Measurements from ENCODE around the gene TEKT5.

DNA sequence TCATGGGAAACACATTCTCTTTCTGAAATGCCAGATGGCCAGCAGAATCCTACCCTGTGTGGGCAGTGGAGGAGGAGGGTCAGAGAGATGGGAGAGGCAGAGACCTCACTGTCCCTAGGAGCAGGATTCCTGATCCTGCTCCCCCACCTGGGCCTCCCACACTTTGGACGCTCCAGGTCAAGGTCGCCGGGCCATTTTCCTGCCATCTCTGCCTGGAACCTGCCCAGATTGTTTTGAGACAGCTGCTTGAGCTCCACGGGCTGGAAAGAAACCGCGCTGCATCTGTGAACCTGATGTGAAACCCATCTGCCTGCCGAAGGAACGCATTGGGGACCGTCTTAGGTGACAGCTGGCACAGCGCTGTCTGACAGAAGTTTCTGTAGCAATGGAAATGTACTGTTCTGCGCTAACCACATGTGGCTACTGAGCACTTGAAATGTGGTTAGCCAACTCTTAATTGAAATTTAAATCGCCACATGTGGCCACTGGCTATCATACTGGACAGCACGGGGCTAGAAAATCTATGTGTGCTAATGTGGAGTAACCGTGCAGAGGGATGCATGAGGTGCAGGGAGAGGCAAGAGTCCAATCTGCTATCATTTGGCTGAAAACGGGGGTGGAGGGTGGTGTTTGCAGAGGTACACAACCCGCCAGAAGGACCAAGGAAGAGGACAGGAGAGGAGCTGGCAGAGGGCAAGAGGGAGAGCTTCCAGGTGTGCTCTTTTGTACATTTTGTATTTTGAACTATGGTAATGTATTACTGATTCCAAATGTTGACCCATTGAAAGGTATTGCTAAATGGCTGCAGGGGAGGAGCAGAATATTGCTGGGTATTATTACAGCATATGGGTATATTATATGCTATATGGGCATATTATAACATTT, 33.5 kb upstream of the TEKT5 start:
- TF ChIP-seq EP300 (IDR thresholded peaks at IDR 0.05; ENCODE audit: borderline replicate concordance) (no peak), ZBTB7A (IDR thresholded peaks at IDR 0.05; ENCODE audit: low read depth) (no peak), YY1 (IDR thresholded peaks at IDR 0.05; ENCODE audit: low read depth) (no peak), RAD21 (IDR thresholded peaks at IDR 0.05; ENCODE audit: low read depth) (no peak), CREB1 (IDR thresholded peaks at IDR 0.05; ENCODE audit: low read depth) (no peak)
- TF ChIP-seq, protein P1, sequence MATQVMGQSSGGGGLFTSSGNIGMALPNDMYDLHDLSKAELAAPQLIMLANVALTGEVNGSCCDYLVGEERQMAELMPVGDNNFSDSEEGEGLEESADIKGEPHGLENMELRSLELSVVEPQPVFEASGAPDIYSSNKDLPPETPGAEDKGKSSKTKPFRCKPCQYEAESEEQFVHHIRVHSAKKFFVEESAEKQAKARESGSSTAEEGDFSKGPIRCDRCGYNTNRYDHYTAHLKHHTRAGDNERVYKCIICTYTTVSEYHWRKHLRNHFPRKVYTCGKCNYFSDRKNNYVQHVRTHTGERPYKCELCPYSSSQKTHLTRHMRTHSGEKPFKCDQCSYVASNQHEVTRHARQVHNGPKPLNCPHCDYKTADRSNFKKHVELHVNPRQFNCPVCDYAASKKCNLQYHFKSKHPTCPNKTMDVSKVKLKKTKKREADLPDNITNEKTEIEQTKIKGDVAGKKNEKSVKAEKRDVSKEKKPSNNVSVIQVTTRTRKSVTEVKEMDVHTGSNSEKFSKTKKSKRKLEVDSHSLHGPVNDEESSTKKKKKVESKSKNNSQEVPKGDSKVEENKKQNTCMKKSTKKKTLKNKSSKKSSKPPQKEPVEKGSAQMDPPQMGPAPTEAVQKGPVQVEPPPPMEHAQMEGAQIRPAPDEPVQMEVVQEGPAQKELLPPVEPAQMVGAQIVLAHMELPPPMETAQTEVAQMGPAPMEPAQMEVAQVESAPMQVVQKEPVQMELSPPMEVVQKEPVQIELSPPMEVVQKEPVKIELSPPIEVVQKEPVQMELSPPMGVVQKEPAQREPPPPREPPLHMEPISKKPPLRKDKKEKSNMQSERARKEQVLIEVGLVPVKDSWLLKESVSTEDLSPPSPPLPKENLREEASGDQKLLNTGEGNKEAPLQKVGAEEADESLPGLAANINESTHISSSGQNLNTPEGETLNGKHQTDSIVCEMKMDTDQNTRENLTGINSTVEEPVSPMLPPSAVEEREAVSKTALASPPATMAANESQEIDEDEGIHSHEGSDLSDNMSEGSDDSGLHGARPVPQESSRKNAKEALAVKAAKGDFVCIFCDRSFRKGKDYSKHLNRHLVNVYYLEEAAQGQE (IDR thresholded peaks at IDR 0.05; ENCODE audit: low read depth): no peak

All from Ishikawa (cell line).